ENCODE data around the gene TTYH2.
"Not testable (repeated sequence)": the region's sequence is repeated elsewhere in the genome, so short reads cannot be mapped to it uniquely, and the experiment has no call there.

TTYH2 gene, protein sequence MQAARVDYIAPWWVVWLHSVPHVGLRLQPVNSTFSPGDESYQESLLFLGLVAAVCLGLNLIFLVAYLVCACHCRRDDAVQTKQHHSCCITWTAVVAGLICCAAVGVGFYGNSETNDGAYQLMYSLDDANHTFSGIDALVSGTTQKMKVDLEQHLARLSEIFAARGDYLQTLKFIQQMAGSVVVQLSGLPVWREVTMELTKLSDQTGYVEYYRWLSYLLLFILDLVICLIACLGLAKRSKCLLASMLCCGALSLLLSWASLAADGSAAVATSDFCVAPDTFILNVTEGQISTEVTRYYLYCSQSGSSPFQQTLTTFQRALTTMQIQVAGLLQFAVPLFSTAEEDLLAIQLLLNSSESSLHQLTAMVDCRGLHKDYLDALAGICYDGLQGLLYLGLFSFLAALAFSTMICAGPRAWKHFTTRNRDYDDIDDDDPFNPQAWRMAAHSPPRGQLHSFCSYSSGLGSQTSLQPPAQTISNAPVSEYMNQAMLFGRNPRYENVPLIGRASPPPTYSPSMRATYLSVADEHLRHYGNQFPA
- total RNA-seq, result 34.5 reads per million, percentile 59 among the genes with 10 or more reads in this experiment

DNA sequence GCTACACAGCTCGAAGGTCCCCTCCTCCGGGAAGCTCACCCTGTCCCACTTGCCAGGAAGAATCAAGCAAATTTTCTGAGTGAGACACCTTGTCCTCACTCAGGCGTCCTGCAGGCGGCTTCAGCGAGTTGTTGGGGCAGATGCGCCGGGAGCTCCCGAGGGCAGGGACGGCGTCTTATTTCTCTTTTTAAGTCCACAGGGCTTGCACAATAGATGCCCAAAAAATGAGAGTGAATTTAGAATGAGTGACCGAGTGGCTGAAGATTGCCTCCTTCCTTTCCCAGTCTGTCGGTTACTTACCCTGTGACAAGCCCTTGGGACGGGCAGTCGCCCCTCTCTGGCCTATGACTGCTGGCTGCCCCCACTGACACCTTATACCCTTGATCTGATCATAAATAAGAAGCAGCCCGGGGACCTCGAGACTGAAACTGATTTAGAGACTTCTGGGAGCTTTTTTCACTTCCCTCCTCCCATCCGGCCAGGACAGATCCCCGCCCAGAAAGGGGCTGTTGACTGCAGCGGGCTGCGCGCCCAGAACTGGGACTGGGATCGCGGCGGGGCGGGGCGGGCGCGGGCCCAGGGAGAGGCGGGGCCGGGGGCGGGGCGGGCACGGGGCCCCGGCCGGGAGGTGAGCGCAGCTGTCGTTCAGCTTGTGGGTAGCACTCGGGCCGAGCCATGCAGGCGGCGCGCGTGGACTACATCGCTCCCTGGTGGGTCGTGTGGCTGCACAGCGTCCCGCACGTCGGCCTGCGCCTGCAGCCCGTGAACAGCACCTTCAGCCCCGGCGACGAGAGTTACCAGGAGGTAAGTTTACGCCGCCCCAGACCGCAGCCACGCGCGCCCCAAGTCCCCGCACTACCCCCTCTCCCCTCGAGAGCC, at the start of gene TTYH2:
Gene TTYH2 (plus strand): TSS at position 659 of the 879 bp plus-strand sequence. CDS start 17 bp downstream, at position 676.
- peak; percentile 63 for DNase-seq

DNA sequence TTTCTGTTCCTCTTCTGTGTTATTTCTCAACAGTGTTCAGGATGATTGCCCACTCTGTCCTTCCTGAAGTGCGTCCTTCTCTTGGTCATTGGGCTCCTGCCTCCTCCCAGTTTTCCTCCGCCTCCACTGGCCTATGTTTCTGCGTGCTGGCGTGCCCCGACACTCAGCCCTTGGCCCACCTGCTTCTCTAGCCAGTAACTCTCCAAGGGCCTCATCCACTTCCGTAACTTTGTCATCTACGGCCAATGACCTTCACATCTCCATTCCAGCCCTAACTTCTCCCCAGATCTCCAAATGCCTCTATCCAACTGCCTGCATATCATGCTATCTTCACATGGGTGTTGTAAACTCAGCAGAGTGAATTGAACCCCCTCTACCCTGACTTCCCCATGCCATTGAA, 49.5 kb upstream of the TTYH2 start:
- DNase-seq, result no peak

DNA sequence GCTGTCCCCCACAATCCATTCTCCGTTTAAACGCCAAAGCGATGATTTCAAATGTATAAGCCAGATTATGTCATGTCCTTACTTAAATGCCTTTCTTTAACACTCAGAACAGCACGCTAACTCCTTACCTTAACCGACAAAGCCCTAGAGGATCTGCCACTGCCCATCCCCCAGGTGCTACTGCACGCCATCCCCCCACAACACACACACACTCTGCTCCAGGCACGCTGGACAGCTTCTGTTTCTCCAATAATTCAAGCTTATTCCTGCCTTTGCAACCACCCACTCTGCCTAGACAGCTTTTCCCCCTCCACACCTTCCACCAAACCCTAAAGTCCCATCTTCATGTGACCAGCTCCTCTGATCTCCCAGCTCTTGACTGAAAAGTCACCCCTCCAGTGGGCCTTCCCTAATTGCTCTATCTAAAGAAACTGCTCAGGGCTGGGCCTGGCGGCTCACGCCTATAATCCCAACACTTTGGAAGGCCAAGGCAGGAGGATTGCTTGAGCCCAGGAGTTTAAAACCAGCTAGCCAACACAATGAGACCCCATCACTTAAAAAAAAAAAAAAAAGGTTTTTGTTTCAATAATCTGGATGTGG, 48.8 kb upstream of the TTYH2 start:
- DNase-seq, result no peak

DNA sequence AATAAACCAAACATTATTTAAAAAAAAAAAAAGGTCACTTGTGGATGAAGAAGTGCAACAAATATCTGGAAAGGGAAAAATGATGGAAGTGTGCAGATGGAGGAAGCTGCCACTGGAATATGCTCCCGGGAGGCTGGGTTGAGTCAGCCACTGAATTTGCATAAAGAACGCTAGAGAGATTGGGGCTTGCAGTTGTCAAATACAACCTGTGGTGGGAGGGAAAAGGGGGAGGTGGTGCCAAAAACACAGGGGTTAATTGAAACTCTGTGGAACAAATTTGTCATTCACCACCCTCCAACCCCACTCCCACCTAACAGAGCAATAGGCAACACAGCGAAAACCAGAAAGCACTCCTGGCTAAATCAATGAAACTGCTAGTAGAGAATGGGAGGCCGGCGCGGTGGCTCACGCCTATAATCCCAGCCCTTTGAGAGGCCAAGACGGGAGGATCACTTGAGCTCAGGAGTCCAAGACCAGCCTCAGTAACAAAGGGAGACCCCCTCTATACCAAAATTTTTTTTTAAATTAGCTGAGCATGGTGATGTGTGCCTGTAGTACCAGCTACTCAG, 47.5 kb upstream of the TTYH2 start:
- DNase-seq, result no peak

DNA sequence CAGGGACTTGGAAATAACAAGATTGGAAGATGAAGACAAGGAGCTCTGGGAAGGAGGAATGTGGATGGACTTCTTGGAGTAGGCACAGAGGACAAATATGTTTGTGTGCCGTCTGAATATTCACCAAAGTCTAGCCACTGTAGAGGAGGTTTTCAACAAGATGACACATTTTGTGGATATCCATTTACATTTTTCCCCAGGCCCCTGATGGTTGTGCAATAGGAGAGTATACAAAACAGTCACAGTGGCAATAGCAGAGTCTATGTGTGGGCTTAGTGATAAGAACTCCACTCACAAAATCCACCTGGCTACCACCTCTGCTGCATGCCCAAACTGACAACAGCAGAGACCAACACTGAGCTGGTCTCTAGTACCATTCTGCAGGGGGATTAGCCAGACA, 42.4 kb upstream of the TTYH2 start:
- no peak for DNase-seq

DNA sequence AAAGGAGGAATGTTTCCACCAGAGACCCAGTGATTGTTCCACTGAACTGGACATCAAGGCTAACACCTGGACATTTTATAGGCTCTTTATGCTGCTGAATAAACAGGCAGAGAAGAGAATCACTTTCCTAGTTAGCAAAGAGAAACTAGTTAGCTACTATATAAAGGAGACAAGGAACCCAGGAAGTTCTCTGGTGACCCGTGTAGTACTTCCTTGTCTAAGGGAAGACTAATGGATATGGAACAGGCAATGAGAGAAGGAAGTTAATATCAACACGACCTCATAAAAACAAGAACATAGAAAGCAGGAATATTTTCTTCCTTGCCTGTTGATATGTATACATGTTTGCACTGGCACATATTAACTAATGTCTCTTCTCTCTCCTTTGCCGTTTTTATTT, 40.7 kb upstream of the TTYH2 start:
- no peak for DNase-seq

DNA sequence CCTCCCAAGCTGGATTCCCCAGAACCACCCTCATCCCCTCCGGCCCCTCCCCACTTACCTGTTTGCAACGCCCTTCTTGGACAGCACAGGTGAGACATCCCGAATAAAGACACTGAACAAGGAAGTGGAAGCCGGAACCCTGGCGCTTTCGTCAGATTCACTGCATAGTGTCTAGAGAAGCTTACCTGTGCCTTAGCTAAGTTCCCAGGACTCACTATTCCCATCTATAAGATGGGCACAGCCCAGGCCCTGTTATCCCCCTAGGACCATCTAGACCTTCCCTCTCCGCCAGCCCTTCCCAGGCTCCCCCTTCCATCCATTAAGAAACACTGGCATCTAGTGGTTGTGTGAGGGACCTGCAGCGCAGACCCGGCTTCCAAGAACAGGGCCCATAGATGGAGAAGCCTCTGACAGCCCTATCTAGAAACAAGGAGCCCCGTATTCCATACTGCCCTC, 36.8 kb upstream of the TTYH2 start:
- DNase-seq, result peak; percentile 7

DNA sequence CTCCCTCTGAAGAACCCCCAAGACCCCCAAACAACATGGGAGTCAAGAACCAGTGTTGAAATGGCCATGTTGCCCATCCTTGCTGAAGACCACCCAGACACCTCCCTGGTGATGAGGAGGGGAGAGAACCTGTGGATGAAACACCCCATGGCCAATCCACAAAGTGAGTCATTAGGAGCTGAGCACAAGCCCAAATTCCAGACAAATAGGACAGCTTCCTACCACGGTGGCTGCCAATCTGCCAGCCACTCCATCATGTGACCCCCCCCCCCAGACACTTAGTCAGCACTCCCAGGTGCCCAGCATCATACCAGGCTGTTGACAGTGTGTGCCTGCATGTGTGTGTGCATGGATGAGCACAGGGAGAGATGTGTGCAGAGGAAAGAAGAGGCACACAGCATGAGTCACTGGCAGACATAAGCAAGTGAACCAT, 36.3 kb upstream of the TTYH2 start:
- DNase-seq, result no peak

DNA sequence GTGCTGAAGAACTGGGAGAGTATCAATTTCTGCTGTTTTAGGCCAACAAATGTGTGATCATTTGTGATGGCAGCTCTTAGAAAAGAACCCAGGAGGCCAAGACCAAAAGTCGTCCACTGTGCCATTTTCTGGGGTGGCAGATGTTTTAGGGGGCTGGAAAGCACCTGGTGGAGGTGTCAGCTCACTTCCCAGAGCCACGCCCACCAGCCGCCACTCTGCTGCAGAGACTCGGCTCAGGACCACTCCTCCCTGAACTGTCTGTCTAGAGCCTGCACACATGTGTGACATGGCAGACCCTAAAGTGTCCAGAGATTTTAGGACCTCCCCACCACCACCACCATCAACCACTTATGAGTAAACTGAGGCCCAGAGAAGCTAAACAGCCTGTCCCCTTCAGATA, 33.8 kb upstream of the TTYH2 start:
- no peak for DNase-seq

DNA sequence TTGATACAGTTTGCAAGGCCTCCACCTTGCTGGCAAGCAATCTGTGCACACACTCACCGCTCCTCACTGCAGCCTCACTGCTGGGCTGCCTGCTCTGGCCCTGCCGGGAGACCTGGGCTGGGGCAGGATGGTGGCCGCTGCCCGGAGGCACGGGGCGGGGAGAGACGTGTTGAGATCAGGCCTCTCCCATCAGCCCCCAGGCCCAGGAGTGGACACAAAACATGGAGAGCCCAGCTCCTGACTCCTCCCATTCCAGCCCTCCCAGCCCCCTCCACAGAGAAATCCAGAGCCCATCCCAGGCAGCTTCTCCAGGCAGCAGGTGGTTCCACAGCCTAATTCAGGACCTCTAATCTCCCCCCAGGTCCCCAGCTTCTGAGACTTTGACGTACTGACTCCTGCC, 33.0 kb upstream of the TTYH2 start:
- DNase-seq, result no peak

DNA sequence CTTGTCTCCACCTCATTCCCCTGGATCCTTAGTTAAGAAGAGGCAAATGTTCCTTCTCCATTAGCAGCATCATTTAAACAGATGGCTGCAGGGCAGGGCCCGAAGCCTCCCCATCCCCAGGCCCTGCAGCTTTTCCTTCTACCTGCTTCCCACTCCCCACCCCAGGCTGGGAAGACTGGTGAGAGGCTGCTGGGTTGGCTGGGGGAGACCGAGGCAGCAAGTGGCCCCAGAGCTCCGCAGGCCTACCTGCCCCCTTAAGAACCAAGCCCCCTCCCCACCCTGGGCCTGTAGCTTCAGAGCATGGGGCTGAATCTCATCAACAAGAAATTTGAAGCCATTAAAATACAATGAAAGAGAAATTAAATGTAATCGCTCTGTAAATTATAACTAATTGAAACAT, 32.0 kb upstream of the TTYH2 start:
- DNase-seq, result no peak

DNA sequence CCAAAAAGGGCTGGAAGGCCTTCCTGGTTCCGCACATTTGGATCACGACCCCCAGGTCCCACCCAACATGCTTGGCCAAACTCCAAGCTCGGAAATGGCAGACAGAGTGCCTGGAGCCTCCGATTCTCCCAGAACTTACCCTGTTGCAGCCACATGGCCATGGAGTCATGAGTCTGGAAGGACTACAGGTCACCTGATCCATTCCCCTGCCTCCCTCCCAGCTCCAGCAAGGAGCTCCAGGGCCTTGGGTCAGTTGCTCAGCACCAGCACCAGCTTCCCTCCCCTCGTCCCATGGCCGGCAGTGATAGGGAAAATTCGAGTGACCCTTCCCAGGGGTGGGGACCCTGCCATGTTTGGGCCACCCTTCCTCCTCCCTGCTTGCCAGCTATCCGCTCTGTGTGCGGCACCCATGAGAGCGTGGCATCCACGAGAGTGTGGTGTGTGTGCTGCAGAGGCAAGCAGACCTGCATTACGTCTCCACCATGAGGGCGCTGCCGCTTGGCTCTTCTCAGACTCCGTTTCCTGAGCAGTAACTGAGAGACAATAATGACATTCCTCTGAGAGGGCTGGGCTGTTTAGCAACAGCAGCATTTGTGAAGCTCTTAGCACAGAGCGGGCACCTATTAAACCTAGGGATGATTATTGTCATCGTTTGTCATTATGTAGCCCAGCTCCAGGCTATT, 31.2 kb upstream of the TTYH2 start:
- DNase-seq, result no peak

DNA sequence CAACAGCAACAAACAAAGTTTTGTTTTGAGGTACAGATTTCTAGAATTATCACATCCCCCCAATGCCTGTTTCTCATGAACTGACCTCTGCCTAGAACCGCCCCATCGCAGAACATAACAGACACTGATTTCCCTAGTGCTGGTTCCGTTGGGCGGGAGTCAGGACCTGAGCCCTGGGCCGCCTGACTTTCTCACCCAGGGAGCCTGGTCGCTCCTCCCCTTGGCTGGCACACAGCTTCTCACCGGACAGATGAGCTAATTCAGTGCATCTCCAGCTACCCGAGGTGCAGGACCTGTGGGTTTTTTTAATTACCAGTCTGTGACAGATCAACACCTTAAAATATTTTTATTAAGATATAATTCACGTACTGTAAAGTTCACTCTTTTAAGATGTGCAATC, 30.0 kb upstream of the TTYH2 start:
- no peak for DNase-seq

DNA sequence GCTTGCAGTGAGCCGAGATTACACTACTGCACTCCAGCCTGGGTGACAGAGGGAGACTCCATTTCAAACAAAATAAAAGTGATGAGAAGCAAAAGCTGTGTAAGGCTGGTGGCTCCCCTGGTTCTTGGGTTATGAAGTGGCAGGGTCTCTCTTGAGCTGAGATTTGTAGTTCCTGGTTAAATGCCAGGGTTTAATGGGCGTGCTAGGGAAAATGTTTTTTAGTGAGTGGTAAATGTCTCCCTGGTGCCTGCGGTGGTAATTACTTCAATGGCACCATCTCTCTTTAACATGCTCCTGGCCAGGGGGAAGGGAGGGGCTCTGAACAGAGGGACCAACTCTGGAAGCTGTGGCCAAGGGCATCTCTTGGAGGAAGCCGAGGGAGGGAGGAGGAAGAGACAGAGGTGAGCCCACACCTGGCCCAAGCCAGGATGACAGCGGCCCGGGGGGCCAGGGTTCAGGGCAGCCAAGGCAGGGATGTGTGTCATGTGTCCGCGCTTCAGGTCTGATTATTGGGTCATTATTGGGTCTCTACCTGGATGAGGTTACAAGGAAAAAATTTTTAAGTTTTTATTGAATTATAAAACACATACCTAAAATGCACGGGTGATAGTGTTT, 27.7 kb upstream of the TTYH2 start:
- DNase-seq, result no peak

DNA sequence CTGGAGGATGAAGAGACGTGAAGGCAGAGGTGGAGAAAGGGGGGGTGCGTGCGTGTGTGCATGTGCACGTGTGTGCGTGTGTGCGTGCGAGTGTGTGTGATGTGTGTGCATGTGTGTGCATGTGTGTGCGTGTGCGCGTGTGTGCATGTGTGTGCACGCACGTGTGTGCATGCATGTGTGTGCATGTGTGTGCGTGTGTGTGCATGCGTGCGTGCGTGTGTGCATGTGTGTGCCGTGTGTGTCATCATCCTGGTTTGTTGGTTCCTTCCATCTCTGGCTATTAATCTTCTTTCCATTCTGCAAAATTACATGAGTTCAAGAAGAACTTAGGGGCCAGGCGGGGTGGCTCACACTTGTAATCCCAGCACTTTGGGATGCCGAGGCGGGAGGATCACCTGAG, 26.9 kb upstream of the TTYH2 start:
- no peak for DNase-seq

DNA sequence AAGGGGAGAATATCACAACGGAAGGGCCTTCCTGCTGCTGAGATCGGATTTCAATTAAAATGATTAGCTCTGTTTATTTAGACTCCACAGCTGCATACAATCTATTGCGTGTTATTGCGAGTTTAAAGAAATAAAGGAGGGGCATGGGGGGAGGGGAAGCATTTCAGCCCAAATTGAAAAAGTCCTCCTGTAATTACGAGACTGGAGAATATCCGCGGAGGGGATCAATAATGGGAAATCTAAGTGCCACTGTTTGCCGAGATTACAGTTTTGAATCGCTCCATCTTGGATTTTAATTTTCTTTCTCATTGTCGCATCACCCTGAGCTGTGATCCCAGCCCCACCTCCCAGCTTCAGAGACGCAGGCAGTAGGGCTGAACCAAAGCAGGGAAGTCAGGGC, 25.6 kb upstream of the TTYH2 start:
- DNase-seq, result no peak

DNA sequence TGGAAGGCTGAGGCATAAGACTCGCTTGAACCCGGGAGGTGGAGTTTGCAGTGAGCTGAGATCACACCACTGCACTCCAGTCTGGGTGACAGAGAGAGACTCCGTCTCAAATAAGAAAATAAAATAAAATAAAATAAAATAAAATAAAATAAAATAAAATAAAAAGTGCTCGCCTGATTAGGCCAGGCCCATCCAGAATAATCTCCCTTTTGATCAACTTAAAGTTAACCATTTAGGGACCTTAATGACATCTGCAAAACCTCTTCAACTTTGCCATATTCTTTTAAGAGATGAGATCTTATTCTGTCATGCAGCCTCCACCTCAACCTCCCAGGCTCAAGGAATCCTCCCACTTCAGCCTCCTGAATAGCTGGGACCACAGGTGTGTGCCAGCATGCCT, 24.7 kb upstream of the TTYH2 start:
- DNase-seq, result not testable (repeated sequence)

DNA sequence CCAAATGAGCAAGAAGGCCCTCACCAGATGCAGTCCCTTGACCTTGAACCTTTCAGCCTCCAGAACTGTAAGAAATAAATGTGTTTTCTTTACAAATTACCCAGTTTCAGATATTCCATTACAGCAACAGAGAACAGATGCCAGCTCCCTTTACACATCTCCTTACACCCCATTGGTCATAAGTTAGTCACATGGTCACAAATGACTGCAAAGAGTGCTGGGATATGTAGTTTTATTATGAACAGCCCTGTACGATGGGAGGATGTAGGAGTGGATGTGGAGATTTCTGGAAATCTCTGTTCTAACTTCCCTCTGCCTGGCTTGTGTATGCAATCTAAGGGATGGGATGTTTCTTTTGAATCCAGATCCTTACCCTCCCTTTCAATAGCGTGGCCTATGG, 23.2 kb upstream of the TTYH2 start:
- no peak for DNase-seq

DNA sequence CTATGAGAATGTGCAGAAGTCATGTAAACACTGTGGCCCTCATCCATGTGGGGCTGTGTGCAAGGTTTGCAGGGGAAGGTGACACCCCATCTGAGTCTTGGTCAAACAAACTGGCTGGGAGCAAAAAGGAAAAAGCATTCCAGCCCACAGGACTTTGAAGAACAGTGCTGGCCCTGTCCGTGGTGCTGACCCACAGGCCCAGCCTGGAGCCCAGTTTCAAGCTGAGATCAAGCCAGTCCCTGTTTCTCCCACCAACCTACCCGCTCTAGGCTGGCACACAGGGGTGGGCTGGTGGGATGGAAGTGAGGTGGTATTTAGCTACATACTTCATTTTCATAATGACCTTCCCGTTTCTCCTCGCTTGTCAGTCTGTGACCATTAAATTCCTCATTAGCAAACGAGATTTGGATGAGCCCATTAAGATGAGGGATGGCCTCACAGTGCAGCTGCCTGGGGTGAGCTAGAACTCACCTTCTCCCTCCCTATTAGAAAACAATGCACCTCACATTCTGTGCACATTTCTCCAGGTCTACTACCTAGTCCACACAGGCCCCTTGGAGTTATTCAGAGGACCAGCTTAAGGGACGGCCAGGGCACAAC, 22.5 kb upstream of the TTYH2 start:
- no peak for DNase-seq

DNA sequence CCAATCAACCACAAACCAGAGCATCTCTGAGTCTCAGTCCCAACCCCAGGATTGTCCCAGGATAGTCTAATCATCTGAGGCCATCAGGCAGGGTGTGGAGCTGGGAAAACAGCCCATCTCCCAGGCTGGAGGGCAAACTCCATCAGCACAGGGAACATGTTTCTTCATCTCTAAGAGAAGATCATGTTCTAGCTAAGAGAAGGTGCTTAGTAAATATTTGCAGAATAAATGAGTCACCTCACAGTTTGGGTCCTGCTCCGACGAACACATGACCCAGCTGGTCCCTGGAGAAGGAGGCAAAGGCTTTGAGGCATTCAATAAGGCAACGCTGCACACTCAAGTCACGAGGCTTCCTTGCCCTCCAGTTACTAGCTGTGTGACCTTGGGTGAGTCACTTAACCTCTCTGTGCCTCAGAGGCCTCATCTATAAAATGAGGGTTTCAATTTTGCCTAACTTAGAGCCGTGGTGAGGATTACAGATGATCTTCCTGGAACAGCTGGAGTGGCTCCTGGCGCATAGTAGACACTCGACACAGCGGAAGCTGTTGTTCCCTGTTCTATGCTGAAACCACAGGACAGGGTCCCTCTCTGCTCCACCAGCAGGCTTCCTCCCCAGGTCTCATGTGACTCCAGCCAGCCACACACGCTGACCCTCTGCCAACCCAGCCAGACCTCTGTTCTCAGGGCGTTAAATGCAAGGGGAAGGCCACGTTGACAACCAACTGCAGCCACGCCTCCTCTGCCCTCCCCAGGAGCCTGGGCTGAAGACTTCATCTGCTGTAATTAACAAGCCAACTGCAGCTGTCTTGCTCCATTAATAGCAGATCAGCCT, 20.2 kb upstream of the TTYH2 start:
- no peak for DNase-seq
